Frontal cortex (tissue), 4 donors: ENCODE measurements around the gene COLEC11. TPM values are rescaled to one million over a fixed set of nuclear protein-coding genes. Genes with fewer than 3 reads are reported as not detected.
A peak's percentile ranks its signal among the peaks of the same experiment; 100 is the strongest.
"Not testable (repeated sequence)": the region's sequence is repeated elsewhere in the genome, so short reads cannot be mapped to it uniquely, and the experiment has no call there.

Source experiments
- DNase-seq, 2 donors: peaks; one replicate each; pipeline ENCODE4 v3.0.0; 2012; ENCODE audit warnings: low spot score in 2 of 2
- FAIRE-seq: peaks from 2 replicates; lab custom pipeline; 2012; peaks lifted over from hg19 to GRCh38; lab: Jason Lieb, UNC
- total RNA-seq: library from RNA; depleted of rRNA; stranded (reverse); fragments of >200 nt; gene quantifications from one replicate; pipeline ENCODE4 v1.2.3, GENCODE V29; 2014
- donor health status: control.
- donor health status: control.
- donor health status: control.

Gene COLEC11
- total RNA-seq, 1 donor from 2014 or later = 0.41 TPM

GRCh38 chr2:3603536-3604206 is 8.8 kb downstream of the COLEC11 start:
- DNase-seq = no peak

DNA sequence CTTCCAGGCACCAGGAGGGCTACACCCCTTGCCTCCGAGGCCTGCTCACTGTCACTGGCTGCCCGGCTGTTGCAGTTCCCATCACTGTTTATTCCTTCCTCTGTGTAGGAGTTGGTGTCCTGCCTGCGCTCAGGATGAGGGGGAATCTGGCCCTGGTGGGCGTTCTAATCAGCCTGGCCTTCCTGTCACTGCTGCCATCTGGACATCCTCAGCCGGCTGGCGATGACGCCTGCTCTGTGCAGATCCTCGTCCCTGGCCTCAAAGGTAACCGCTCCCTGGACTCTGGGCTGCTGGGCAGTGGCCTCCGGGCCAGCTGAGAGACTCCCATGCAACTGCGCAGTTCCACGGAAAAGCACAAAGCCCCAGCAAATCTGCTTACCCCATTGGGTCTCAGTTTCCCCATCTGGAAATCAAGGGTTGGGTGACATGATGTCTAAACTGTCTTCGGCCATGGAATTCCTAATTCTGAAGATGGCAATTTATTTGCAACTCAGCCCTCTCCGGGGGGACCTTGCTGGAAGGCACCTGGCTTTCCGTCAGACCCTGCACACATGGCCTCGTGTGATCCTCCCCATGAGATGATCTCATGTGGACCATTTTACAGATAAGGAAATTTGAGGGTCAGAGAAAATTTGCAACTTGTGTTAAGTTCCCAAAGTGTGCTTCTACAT is 9.4 kb downstream of the COLEC11 start:
- DNase-seq = no peak

More at GRCh38 chr2:3603536-3604206, 8.8 kb downstream of the COLEC11 start:
- no peak for FAIRE-seq

GRCh38 chr2:3604991-3605961 is 10.4 kb downstream of the COLEC11 start:
- DNase-seq (peak in 1 of 2 donors; percentile 60), FAIRE-seq (no peak)

More for the DNA sequence above, 9.4 kb downstream of the COLEC11 start:
- FAIRE-seq = no peak

- no peak for DNase-seq
- no peak for FAIRE-seq
Measured at GRCh38 chr2:3606028-3606369, 11.1 kb downstream of the COLEC11 start.

GRCh38 chr2:3606370-3607201 is 11.7 kb downstream of the COLEC11 start:
- DNase-seq (no peak), FAIRE-seq (no peak)

GRCh38 chr2:3608373-3609278 is 13.7 kb downstream of the COLEC11 start:
- DNase-seq (no peak), FAIRE-seq (no peak)

DNA sequence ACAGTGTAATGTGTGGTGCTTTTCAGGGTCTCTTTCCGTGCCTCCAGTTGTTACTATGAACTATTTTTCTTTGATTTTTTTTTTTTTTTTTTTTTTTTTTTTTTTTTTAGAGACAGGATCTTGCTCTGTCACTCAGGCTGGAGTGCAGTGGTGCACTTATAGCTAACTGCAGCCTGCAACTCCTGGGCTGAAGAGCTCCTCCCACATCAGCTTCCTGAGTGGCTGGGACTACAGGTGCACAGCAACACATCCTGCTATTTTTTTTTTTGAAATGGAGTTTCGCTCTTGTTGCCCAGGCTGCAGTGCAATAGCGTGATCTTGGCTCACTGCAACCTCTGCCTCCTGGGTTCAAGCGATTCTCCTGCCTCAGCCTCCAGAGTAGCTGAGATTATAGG is 14.4 kb downstream of the COLEC11 start:
- not testable (repeated sequence) for DNase-seq, FAIRE-seq

GRCh38 chr2:3610415-3610814 is 15.5 kb downstream of the COLEC11 start:
- DNase-seq = no peak
- FAIRE-seq = no peak

DNA sequence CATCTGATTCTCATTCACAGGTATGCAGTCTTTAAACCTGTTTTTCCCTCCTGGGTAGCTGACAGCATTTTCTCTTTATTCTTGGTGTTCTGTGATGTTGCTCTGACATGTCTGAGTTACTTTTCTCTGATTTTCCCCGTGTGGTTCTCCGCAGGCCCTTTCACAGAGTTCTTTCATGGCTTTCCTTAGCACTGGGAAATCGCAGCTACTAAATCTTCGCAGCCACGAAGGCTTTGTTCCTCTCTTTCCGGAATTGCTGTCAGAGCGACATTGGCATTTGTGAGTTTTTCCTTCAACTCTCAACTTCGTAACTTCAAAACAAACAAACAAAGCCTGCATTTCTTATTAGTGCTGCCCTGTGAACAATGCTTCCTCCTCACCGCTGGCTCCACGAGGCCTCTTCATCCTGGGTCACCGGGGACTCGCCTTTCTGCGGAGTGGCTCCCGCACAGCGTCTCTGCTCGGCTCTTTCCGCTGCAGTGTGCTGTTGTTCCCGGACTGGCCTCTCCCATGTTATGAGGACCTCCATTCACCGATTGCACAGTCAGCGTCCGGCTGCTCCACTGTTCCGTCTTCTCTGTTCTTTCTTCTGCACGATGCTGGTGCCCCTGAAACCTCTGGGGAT is 16.1 kb downstream of the COLEC11 start:
- no peak for DNase-seq
- FAIRE-seq = no peak

DNA sequence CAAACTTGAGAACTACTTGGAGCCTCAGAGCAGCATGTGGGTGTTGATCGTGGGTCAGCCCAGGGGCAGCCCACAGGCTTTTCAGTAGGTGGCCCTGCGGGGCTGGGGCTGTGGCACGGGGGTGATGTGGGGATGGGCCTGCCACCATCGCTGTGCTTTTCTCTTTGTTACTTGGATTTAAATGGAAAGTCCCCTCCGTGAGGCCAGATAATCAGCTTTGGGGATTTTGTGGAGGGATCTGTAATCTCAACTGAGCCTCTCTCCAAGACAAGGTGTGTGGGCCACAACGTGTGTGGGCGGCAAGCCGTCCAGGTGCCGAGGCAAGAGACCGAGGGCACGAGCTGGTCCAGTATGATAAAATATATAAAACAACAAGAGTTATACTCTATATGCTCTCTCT is 16.7 kb downstream of the COLEC11 start:
- FAIRE-seq (no peak), DNase-seq (no peak)

DNA sequence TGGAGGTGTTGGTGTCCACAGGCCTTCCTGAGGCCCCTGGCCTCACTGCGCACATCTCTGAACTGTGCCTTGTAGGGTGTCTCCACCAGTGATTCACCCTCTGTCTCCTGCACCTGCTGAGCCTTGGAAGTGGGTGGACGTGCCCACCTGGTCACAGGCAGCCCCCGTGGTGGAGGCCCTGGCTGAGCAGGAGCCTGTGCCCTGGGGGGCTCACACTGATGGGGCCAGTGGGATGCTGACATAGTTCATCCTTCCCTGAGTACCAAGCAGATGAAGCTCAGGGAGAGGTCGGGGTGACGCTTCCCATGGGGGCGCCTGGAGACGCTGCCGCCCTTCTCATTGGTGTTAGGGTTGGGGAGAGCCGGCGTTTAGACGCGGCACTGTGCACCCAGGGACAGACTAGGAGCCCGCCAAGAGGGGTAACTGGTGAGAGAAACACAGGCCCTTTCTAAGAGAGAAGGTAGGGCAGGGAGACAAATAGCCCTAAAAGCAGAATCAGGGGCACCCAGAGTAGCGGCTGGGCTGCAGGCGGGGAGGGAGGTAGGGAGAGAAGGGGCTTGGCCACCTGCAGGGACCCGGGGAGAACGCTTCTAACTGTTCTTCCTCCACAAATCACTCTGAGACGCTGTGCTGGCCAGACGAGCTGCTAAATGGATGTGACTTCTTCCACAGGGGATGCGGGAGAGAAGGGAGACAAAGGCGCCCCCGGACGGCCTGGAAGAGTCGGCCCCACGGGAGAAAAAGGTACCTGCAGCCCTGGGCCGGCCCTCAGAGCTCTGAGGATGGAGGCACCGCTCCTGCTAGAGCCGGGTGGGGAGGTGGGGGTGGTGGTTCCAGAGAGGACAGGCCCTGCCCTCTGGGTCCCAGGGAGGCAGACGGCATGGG is 18.0 kb downstream of the COLEC11 start:
- DNase-seq (no peak), FAIRE-seq (no peak)

- DNase-seq = no peak
- no peak for FAIRE-seq
Measured at GRCh38 chr2:3613524-3613905, 18.6 kb downstream of the COLEC11 start.

DNA sequence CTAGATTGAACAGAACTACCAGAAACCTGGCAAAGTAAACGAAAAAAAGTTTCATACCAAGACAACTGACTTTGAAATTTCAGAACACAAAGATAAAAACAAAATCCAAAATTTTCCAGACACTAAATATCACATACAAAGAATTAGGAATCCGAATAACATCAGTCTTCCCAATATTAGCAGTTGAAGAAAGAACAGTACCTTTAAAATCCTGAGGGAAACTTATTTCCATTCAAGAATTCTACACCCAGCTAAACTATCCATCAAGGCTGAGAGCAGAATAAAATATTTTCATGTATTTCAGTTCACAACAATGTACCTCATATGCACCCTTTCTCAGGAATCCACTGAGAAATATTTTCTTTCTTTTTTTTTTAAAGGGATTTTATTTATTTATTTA is 19.8 kb downstream of the COLEC11 start:
- not testable (repeated sequence) for DNase-seq, FAIRE-seq

DNA sequence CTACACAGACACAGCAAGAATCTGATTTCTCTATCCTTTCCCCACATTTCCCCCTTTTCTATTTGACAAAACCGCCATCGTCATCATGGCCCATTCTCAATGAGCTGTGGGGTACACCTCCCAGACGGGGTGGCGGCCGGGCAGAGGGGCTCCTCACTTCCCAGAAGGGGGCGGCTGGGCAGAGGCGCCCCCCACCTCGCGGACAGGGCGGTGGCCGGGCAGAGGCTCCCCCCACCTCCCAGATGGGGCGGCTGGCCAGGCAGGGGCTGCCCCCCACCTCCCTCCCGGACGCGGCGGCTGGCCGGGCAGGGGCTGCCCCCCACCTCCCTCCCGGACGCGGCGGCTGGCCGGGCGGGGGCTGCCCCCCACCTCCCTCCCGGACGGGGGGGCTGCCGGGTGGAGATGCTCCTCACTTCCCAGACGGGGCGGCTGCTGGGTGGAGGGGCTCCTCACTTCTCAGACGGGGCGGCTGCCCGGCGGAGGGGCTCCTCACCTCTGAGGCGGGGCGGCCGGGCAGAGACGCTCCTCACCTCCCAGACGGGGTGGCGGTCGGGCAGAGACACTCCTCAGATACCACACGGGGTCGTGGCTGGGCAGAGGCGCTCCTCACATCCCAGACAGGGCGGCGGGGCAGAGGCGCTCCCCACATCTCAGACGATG is 20.8 kb downstream of the COLEC11 start:
- FAIRE-seq, DNase-seq: not testable (repeated sequence)

DNA sequence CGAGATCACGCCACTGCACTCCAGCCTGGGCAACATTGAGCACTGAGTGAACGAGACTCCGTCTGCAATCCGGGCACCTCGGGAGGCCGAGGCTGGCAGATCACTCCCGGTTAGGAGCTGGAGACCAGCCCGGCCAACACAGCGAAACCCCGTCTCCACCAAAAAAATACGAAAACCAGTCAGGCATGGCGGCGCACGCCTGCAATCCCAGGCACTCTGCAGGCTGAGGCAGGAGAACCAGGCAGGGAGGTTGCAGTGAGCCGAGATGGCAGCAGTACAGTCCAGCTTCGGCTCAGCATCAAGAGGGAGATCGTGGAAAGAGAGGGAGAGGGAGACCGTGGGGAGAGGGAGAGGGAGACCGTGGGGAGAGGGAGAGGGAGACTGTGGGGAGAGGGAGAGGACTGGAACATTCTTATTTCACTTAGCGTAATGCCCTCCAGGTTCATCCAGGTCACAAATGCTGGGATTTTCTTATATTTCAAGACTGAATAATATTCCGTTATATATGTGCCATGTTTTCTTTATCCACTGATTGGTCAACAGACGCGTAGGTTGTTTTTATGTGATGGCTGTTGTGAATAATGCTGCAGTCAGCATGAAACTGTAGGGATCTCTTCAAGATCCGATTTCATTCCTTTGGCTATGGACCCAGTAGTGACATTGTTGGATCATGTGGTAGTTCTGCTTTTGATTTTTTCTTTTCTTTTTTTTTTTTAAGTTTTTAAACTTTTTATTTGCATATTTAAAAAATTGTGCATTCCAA is 21.7 kb downstream of the COLEC11 start:
- not testable (repeated sequence) for FAIRE-seq, DNase-seq
